WTC11 (cell line): ENCODE results near the gene HMGN4. TPM values are rescaled to one million over a fixed set of nuclear protein-coding genes. Genes with fewer than 3 reads are reported as not detected.

Experiments
- ATAC-seq: fragments of 200-7000 bp; cut with Tn5 transposase; 2 replicates; pipeline ENCODE4 v1.10.0; 2021; ENCODE audit warnings: mild to moderate bottlenecking, moderate library complexity
- CTCF ChIA-PET: fragments of 300-600 bp; sonication (Branson Sonifier 250); formaldehyde crosslinking; loops from one replicate; lab custom pipeline; 2021; ENCODE audit warnings: antibody characterized with exemption; lab: Charles Lee
- POLR2A ChIA-PET: fragments of 350-600 bp; sonication (Branson Sonifier 250); formaldehyde crosslinking; loops from one replicate; lab custom pipeline; 2021; ENCODE audit warnings: antibody characterized with exemption; lab: Charles Lee
- DNase-seq: peaks from one replicate; pipeline ENCODE4 v3.0.0; 2021; ENCODE audit warnings: low spot score
- H3K27ac Mint-ChIP-seq: 2 replicates; pipeline ENCODE4 v1.8.0; 2021; ENCODE audit warnings: mixed read lengths
- H3K27me3 Mint-ChIP-seq: 2 replicates; pipeline ENCODE4 v1.8.0; 2021; ENCODE audit warnings: low read depth, mild to moderate bottlenecking, moderate library complexity, mixed read lengths
- H3K36me3 Mint-ChIP-seq: 2 replicates; pipeline ENCODE4 v1.8.0; 2021; ENCODE audit warnings: mixed read lengths
- H3K4me1 Mint-ChIP-seq: 2 replicates; pipeline ENCODE4 v1.8.0; 2022; ENCODE audit warnings: mixed read lengths
- H3K4me3 Mint-ChIP-seq: 2 replicates; pipeline ENCODE4 v1.8.0; 2021; ENCODE audit warnings: mild to moderate bottlenecking, moderate library complexity, mixed read lengths
- H3K9me3 Mint-ChIP-seq: 2 replicates; pipeline ENCODE4 v1.8.0; 2021; ENCODE audit warnings: mixed read lengths
- AR ChIP-seq: fragments of 250-450 bp; sonication (Bioruptor Pico); IDR thresholded peaks from 2 replicates; pipeline ENCODE4 v1.9.0; 2021; ENCODE audit warnings: mild to moderate bottlenecking
- ATF1 ChIP-seq: sonication (generic); formaldehyde crosslinking; IDR thresholded peaks from 2 replicates; pipeline ENCODE4 v1.8.1; 2023; ENCODE audit warnings: mild to moderate bottlenecking, moderate library complexity, missing genetic modification reagents
- CDX4 ChIP-seq: fragments of 250-450 bp; sonication (Bioruptor Pico); IDR thresholded peaks from 2 replicates; pipeline ENCODE4 v1.9.0; 2021; ENCODE audit warnings: moderate library complexity, mild to moderate bottlenecking, inconsistent platforms, borderline replicate concordance
- CREM ChIP-seq: sonication (generic); formaldehyde crosslinking; IDR thresholded peaks from 2 replicates; pipeline ENCODE4 v1.8.1; 2022; ENCODE audit warnings: mild to moderate bottlenecking, missing genetic modification reagents, moderate library complexity
- E2F1 ChIP-seq: sonication (generic); formaldehyde crosslinking; IDR thresholded peaks from 2 replicates; pipeline ENCODE4 v1.8.0; 2022; ENCODE audit warnings: mild to moderate bottlenecking, missing genetic modification reagents
- JUN ChIP-seq: sonication (generic); formaldehyde crosslinking; IDR thresholded peaks from 2 replicates; pipeline ENCODE4 v1.8.0; 2023; ENCODE audit warnings: mild to moderate bottlenecking, missing genetic modification reagents
- KAT7 ChIP-seq: sonication (generic); formaldehyde crosslinking; IDR thresholded peaks from 2 replicates; pipeline ENCODE4 v1.8.1; 2023; ENCODE audit warnings: missing genetic modification reagents, mild to moderate bottlenecking, borderline replicate concordance
- OVOL2 ChIP-seq: fragments of 250-450 bp; sonication (Bioruptor Pico); IDR thresholded peaks from 2 replicates; pipeline ENCODE4 v1.9.0; 2021; ENCODE audit warnings: mild to moderate bottlenecking, borderline replicate concordance
- PRDM15 ChIP-seq: sonication (generic); formaldehyde crosslinking; IDR thresholded peaks from 2 replicates; pipeline ENCODE4 v1.8.0; 2022; ENCODE audit warnings: missing genetic modification reagents
- RELA ChIP-seq: sonication (generic); formaldehyde crosslinking; IDR thresholded peaks from 2 replicates; pipeline ENCODE4 v1.8.1; 2022; ENCODE audit warnings: missing genetic modification reagents, mild to moderate bottlenecking, borderline replicate concordance
- RORB ChIP-seq: fragments of 250-450 bp; sonication (Bioruptor Pico); IDR thresholded peaks from 2 replicates; pipeline ENCODE4 v1.9.0; 2021; ENCODE audit warnings: mild to moderate bottlenecking
- TEAD4 ChIP-seq: sonication (generic); formaldehyde crosslinking; IDR thresholded peaks from 2 replicates; pipeline ENCODE4 v1.8.0; 2022; ENCODE audit warnings: mild to moderate bottlenecking, missing genetic modification reagents
- TP53 ChIP-seq: sonication (generic); formaldehyde crosslinking; IDR thresholded peaks from 2 replicates; pipeline ENCODE4 v1.8.1; 2023; ENCODE audit warnings: mild to moderate bottlenecking, missing genetic modification reagents
- ZBTB21 ChIP-seq: sonication (generic); formaldehyde crosslinking; IDR thresholded peaks from 2 replicates; pipeline ENCODE4 v1.8.1; 2023; ENCODE audit warnings: mild to moderate bottlenecking, missing genetic modification reagents, borderline replicate concordance
- ZBTB43 ChIP-seq: sonication (generic); formaldehyde crosslinking; IDR thresholded peaks from 2 replicates; pipeline ENCODE4 v1.8.1; 2023; ENCODE audit warnings: mild to moderate bottlenecking, missing genetic modification reagents
- ZNF138 ChIP-seq: sonication (generic); formaldehyde crosslinking; conservative IDR thresholded peaks from 2 replicates; pipeline ENCODE4 v1.8.1; 2022; ENCODE audit warnings: mild to moderate bottlenecking, moderate library complexity, missing genetic modification reagents
- ZNF232 ChIP-seq: sonication (generic); formaldehyde crosslinking; IDR thresholded peaks from 2 replicates; pipeline ENCODE4 v1.8.0; 2022; ENCODE audit warnings: mild to moderate bottlenecking, missing genetic modification reagents
- ZNF416 ChIP-seq: fragments of 250-450 bp; sonication (Bioruptor Pico); IDR thresholded peaks from 2 replicates; pipeline ENCODE4 v1.9.0; 2021; ENCODE audit warnings: mild to moderate bottlenecking, inconsistent platforms
- ZNF425 ChIP-seq: fragments of 250-450 bp; sonication (Bioruptor Pico); conservative IDR thresholded peaks from 2 replicates; pipeline ENCODE4 v1.9.0; 2021; ENCODE audit warnings: mild to moderate bottlenecking
- total RNA-seq: library from RNA; stranded (reverse); gene quantifications from 3 replicates; pipeline ENCODE4 v1.2.3, GENCODE V29; 2021

HMGN4 gene
- total RNA-seq, 1 experiment from 2014 or later = 57.1 TPM

GRCh38 chr6:26570027-26570809 is 32.1 kb downstream of the HMGN4 start:
- H3K9me3 Mint-ChIP-seq = no peaks in the 10 kb centered on the region
- ChIA-PET POLR2A (interaction anchor here (0.7 kb wide), 1 partner anchor 37 kb away, joined by 3 read pairs; no protein-coding TSS in a partner anchor), CTCF (interaction anchor here (0.8 to 3.4 kb wide), 6 partner anchors 25 to 248 kb away, joined by 3 to 21 read pairs (median 4); partner anchors contain the start of gene HMGN4)
- DNase-seq (no peak), ATAC-seq (no peak)
- H3K27me3 Mint-ChIP-seq = peaks cover 4% of the 10 kb centered on the region
- H3K4me3 Mint-ChIP-seq = peak overlapping the region; percentile 8; the same call in 1 of the 2 replicates
- TF ChIP-seq RORB (no peak), PRDM15 (CRISPR knock-in tag) (no peak), ZNF425 (CRISPR knock-in tag) (no peak), TP53 (CRISPR knock-in tag) (no peak), ZBTB21 (CRISPR knock-in tag) (no peak), E2F1 (no peak), JUN (CRISPR knock-in tag) (no peak), ATF1 (no peak), RELA (no peak), OVOL2 (CRISPR knock-in tag) (no peak), TEAD4 (CRISPR knock-in tag) (no peak), ZBTB43 (CRISPR knock-in tag) (no peak), ZNF416 (no peak), ZNF138 (no peak), CDX4 (CRISPR knock-in tag) (no peak), AR (CRISPR knock-in tag) (no peak), CREM (CRISPR knock-in tag) (no peak), KAT7 (no peak), ZNF232 (CRISPR knock-in tag) (no peak)
- H3K36me3 Mint-ChIP-seq = peaks cover 3% of the 10 kb centered on the region; the same call in 1 of the 2 replicates
- peaks cover 9% of the 10 kb centered on the region; the same call in 1 of the 2 replicates for H3K4me1 Mint-ChIP-seq
- H3K27ac Mint-ChIP-seq = no peak overlapping the region
